Measurements from ENCODE around the gene INTS2. TPM values are rescaled to one million over a fixed set of nuclear protein-coding genes. Genes with fewer than 3 reads are reported as not detected.
"Not testable (repeated sequence)": the region's sequence is repeated elsewhere in the genome, so short reads cannot be mapped to it uniquely, and the experiment has no call there.

The INTS2 gene
- total RNA-seq, 2 donors from 2014 or later: 22.3 to 28.2 TPM

GRCh38 chr17:61942085-61942484 is 14.3 kb upstream of the INTS2 start:
- no peaks in the 10 kb centered on the region for H3K27me3 ChIP-seq (ENCODE audit: control insufficient read depth, insufficient read depth, low read length, poor library complexity, severe bottlenecking)
- TF ChIP-seq CTCF (conservative IDR thresholded peaks at IDR 0.05): no peak
- Mint-ChIP-seq H3K27me3 (ENCODE audit: insufficient read depth) (no peaks in the 10 kb centered on the region), H3K36me3 (ENCODE audit: low read depth) (peaks cover 20% of the 10 kb centered on the region), H3K4me1 (no peaks in the 10 kb centered on the region), H3K27ac (no peak overlapping the region), H3K4me3 (no peak overlapping the region), H3K9me3 (no peaks in the 10 kb centered on the region)
- H3K4me3 ChIP-seq (ENCODE audit: low read length): no peak overlapping the region
- H3K4me1 ChIP-seq (ENCODE audit: control insufficient read depth, insufficient read depth, low read length): no peaks in the 10 kb centered on the region
- no peak overlapping the region for H3K27ac ChIP-seq (ENCODE audit: low read depth, low read length)
- WGBS, 2 experiments (ENCODE audit: insufficient coverage in 1 of 2, insufficient read length in 1 of 2): 100% methylated on average over 2 of the region's 2 CpGs; no CpG with 5 or more reads in 1 of the 2 experiments
- peaks cover 47% of the 10 kb centered on the region for H3K36me3 ChIP-seq (ENCODE audit: control insufficient read depth, insufficient read depth, low read length)
- no peak for DNase-seq
- H3K9me3 ChIP-seq (ENCODE audit: control insufficient read depth, low read length): no peaks in the 10 kb centered on the region
- no peak overlapping the region for H3K9ac ChIP-seq (ENCODE audit: extremely low read depth, low read length, poor library complexity, severe bottlenecking)

- Histone ChIP-seq H3K27ac (ENCODE audit: low read depth, low read length) (no peak overlapping the region), H3K4me1 (ENCODE audit: control insufficient read depth, insufficient read depth, low read length) (peaks cover 3% of the 10 kb centered on the region), H3K9me3 (ENCODE audit: control insufficient read depth, low read length) (no peaks in the 10 kb centered on the region), H3K27me3 (ENCODE audit: control insufficient read depth, insufficient read depth, low read length, poor library complexity, severe bottlenecking) (peaks cover 4% of the 10 kb centered on the region), H3K36me3 (ENCODE audit: control insufficient read depth, insufficient read depth, low read length) (peaks cover 16% of the 10 kb centered on the region), H3K9ac (ENCODE audit: extremely low read depth, low read length, poor library complexity, severe bottlenecking) (no peak overlapping the region), H3K4me3 (ENCODE audit: low read length) (peak overlapping the region; percentile 99)
- DNase-seq: no peak
- 58% methylated on average over 4 of the region's 4 CpGs; no CpG with 5 or more reads in 1 of the 2 experiments for WGBS, 2 experiments (ENCODE audit: insufficient coverage in 1 of 2, insufficient read length in 1 of 2)
- Mint-ChIP-seq H3K9me3 (no peaks in the 10 kb centered on the region), H3K27me3 (ENCODE audit: insufficient read depth) (peaks cover 10% of the 10 kb centered on the region), H3K4me3 (peak overlapping the region; percentile 91), H3K36me3 (ENCODE audit: low read depth) (peaks cover 23% of the 10 kb centered on the region), H3K27ac (peak overlapping the region; percentile 74), H3K4me1 (peaks cover 10% of the 10 kb centered on the region)
- TF ChIP-seq CTCF (conservative IDR thresholded peaks at IDR 0.05): no peak
These were observed 287 bp upstream of the INTS2 start for GRCh38 chr17:61928101-61928436.

- Histone ChIP-seq H3K27me3 (ENCODE audit: control insufficient read depth, insufficient read depth, low read length, poor library complexity, severe bottlenecking) (peaks cover 4% of the 10 kb centered on the region), H3K27ac (ENCODE audit: low read depth, low read length) (no peak overlapping the region), H3K9me3 (ENCODE audit: control insufficient read depth, low read length) (no peaks in the 10 kb centered on the region), H3K36me3 (ENCODE audit: control insufficient read depth, insufficient read depth, low read length) (peaks cover 17% of the 10 kb centered on the region), H3K9ac (ENCODE audit: extremely low read depth, low read length, poor library complexity, severe bottlenecking) (peak overlapping the region; percentile 83), H3K4me3 (ENCODE audit: low read length) (peak overlapping the region; percentile 99), H3K4me1 (ENCODE audit: control insufficient read depth, insufficient read depth, low read length) (peaks cover 3% of the 10 kb centered on the region)
- peak overlapping the region; percentile 91 for H3K4me3 Mint-ChIP-seq
- peaks cover 10% of the 10 kb centered on the region for H3K27me3 Mint-ChIP-seq (ENCODE audit: insufficient read depth)
- H3K36me3 Mint-ChIP-seq (ENCODE audit: low read depth): peaks cover 28% of the 10 kb centered on the region
- H3K9me3 Mint-ChIP-seq: no peaks in the 10 kb centered on the region
- TF ChIP-seq CTCF (conservative IDR thresholded peaks at IDR 0.05): no peak
- peak overlapping the region; percentile 74 for H3K27ac Mint-ChIP-seq
- peaks cover 10% of the 10 kb centered on the region for H3K4me1 Mint-ChIP-seq
- DNase-seq: no peak
- 47 to 65% methylated on average over 3 to 4 of the region's 4 CpGs for WGBS, 2 experiments (ENCODE audit: insufficient coverage in 1 of 2, insufficient read length in 1 of 2)
These were observed 965 bp downstream of the INTS2 start for GRCh38 chr17:61926826-61927207.

- H3K27me3 Mint-ChIP-seq (ENCODE audit: insufficient read depth); H3K9ac ChIP-seq (ENCODE audit: extremely low read depth, low read length, poor library complexity, severe bottlenecking); H3K4me1 Mint-ChIP-seq; H3K4me3 Mint-ChIP-seq; H3K27ac ChIP-seq (ENCODE audit: low read depth, low read length); H3K4me1 ChIP-seq (ENCODE audit: control insufficient read depth, insufficient read depth, low read length); H3K9me3 Mint-ChIP-seq; H3K4me3 ChIP-seq (ENCODE audit: low read length); H3K27me3 ChIP-seq (ENCODE audit: control insufficient read depth, insufficient read depth, low read length, poor library complexity, severe bottlenecking); H3K27ac Mint-ChIP-seq; H3K9me3 ChIP-seq (ENCODE audit: control insufficient read depth, low read length); DNase-seq: not testable (repeated sequence)
- WGBS, 2 experiments (ENCODE audit: insufficient coverage in 1 of 2, insufficient read length in 1 of 2): 92% methylated on average over 7 to 14 of the region's 15 CpGs
- peaks cover 69% of the 10 kb centered on the region for H3K36me3 Mint-ChIP-seq (ENCODE audit: low read depth)
- peaks cover 54% of the 10 kb centered on the region for H3K36me3 ChIP-seq (ENCODE audit: control insufficient read depth, insufficient read depth, low read length)
These were observed 12.6 kb downstream of the INTS2 start for GRCh38 chr17:61915162-61915561.
